ENCODE measurements around the gene OBI1.

Gene OBI1

GRCh38 chr13:78596736-78597601 lies 62.0 kb downstream of the OBI1 start:
- Mint-ChIP-seq H3K9me3 (peaks cover 0 to 2% of the 10 kb centered on the region in 2 donors), H3K36me3 (ENCODE audit: insufficient read depth) (peaks cover 36% of the 10 kb centered on the region), H3K4me1 (ENCODE audit: low read depth in 2 of 2) (peaks cover 3 to 9% of the 10 kb centered on the region in 2 donors), H3K27ac (peak overlapping the region in 1 of 2 donors; percentile 26), H3K4me3 (peak overlapping the region in 1 of 2 donors; percentile 27), H3K27me3 (peaks cover 81 to 91% of the 10 kb centered on the region in 2 donors)
- DNase-seq (no peak), ATAC-seq (replicated peaks) (no peak)

- Mint-ChIP-seq H3K4me1 (ENCODE audit: low read depth in 2 of 2) (peaks cover 2 to 7% of the 10 kb centered on the region in 2 donors), H3K36me3 (ENCODE audit: insufficient read depth) (peaks cover 36% of the 10 kb centered on the region), H3K4me3 (peak overlapping the region in 1 of 2 donors; percentile 27), H3K9me3 (peaks cover 0 to 2% of the 10 kb centered on the region in 2 donors), H3K27me3 (peaks cover 84 to 91% of the 10 kb centered on the region in 2 donors), H3K27ac (no peak overlapping the region)
- DNase-seq (no peak), ATAC-seq (replicated peaks) (no peak)
Observed at GRCh38 chr13:78596399-78596735, 62.6 kb downstream of the OBI1 start.

- DNase-seq (no peak), ATAC-seq (replicated peaks) (no peak)
- peaks cover 36% of the 10 kb centered on the region for H3K36me3 Mint-ChIP-seq (ENCODE audit: insufficient read depth)
- peaks cover 0 to 6% of the 10 kb centered on the region in 2 donors for H3K4me1 Mint-ChIP-seq (ENCODE audit: low read depth in 2 of 2)
- peak overlapping the region in 1 of 2 donors; percentile 19 for H3K4me3 Mint-ChIP-seq
- peaks cover 83 to 85% of the 10 kb centered on the region in 2 donors for H3K27me3 Mint-ChIP-seq
- peaks cover 0 to 1% of the 10 kb centered on the region in 2 donors for H3K9me3 Mint-ChIP-seq
- peak overlapping the region in 1 of 2 donors; percentile 60 for H3K27ac Mint-ChIP-seq
Observed at GRCh38 chr13:78595495-78596398, 63.2 kb downstream of the OBI1 start.

GRCh38 chr13:78594456-78594975 lies 64.4 kb downstream of the OBI1 start:
- Mint-ChIP-seq H3K36me3 (ENCODE audit: insufficient read depth) (peaks cover 36% of the 10 kb centered on the region), H3K9me3 (no peaks in the 10 kb centered on the region), H3K4me3 (no peak overlapping the region), H3K4me1 (ENCODE audit: low read depth in 2 of 2) (peaks cover 0 to 4% of the 10 kb centered on the region in 2 donors), H3K27me3 (peaks cover 82 to 84% of the 10 kb centered on the region in 2 donors), H3K27ac (no peak overlapping the region)
- no peak for ATAC-seq (replicated peaks)
- DNase-seq: no peak

- ATAC-seq (replicated peaks): no peak
- peaks cover 36% of the 10 kb centered on the region for H3K36me3 Mint-ChIP-seq (ENCODE audit: insufficient read depth)
- H3K4me3 Mint-ChIP-seq: no peak overlapping the region
- H3K4me1 Mint-ChIP-seq (ENCODE audit: low read depth in 2 of 2): peaks cover 0 to 4% of the 10 kb centered on the region in 2 donors
- H3K9me3 Mint-ChIP-seq: no peaks in the 10 kb centered on the region
- DNase-seq: no peak
- peak overlapping the region in 1 of 2 donors; percentile 60 for H3K27ac Mint-ChIP-seq
- H3K27me3 Mint-ChIP-seq: peaks cover 82 to 84% of the 10 kb centered on the region in 2 donors
Observed at GRCh38 chr13:78593652-78594455, 65.1 kb downstream of the OBI1 start.

- Mint-ChIP-seq H3K4me3 (no peak overlapping the region), H3K27ac (no peak overlapping the region), H3K4me1 (ENCODE audit: low read depth in 2 of 2) (peaks cover 0 to 4% of the 10 kb centered on the region in 2 donors), H3K27me3 (peaks cover 84 to 88% of the 10 kb centered on the region in 2 donors), H3K9me3 (no peaks in the 10 kb centered on the region), H3K36me3 (ENCODE audit: insufficient read depth) (peaks cover 36% of the 10 kb centered on the region)
- DNase-seq (no peak), ATAC-seq (replicated peaks) (no peak)
Observed at GRCh38 chr13:78593129-78593528, 65.8 kb downstream of the OBI1 start.

- H3K27ac Mint-ChIP-seq: no peak overlapping the region
- ATAC-seq (replicated peaks) (no peak), DNase-seq (no peak)
- H3K4me3 Mint-ChIP-seq: no peak overlapping the region
- peaks cover 36% of the 10 kb centered on the region for H3K36me3 Mint-ChIP-seq (ENCODE audit: insufficient read depth)
- H3K4me1 Mint-ChIP-seq (ENCODE audit: low read depth in 2 of 2): peaks cover under 1 to 4% of the 10 kb centered on the region in 2 donors
- H3K27me3 Mint-ChIP-seq: peaks cover 87 to 90% of the 10 kb centered on the region in 2 donors
- peaks cover 2% of the 10 kb centered on the region in 2 donors for H3K9me3 Mint-ChIP-seq
Observed at GRCh38 chr13:78592584-78592983, 66.4 kb downstream of the OBI1 start.

GRCh38 chr13:78589206-78589605 lies 69.7 kb downstream of the OBI1 start:
- peaks cover 82 to 92% of the 10 kb centered on the region in 2 donors for H3K27me3 Mint-ChIP-seq
- peaks cover 3 to 4% of the 10 kb centered on the region in 2 donors for H3K4me1 Mint-ChIP-seq (ENCODE audit: low read depth in 2 of 2)
- ATAC-seq (replicated peaks) (no peak), DNase-seq (no peak)
- peaks cover 12% of the 10 kb centered on the region for H3K36me3 Mint-ChIP-seq (ENCODE audit: insufficient read depth)
- H3K27ac Mint-ChIP-seq: no peak overlapping the region
- no peak overlapping the region for H3K4me3 Mint-ChIP-seq
- peaks cover 5% of the 10 kb centered on the region in 2 donors for H3K9me3 Mint-ChIP-seq

GRCh38 chr13:78587395-78587794 lies 71.6 kb downstream of the OBI1 start:
- DNase-seq (no peak), ATAC-seq (replicated peaks) (no peak)
- H3K9me3 Mint-ChIP-seq: peaks cover 5% of the 10 kb centered on the region in 2 donors
- no peak overlapping the region for H3K27ac Mint-ChIP-seq
- peaks cover 64 to 82% of the 10 kb centered on the region in 2 donors for H3K27me3 Mint-ChIP-seq
- H3K36me3 Mint-ChIP-seq (ENCODE audit: insufficient read depth): peaks cover 5% of the 10 kb centered on the region
- no peak overlapping the region for H3K4me3 Mint-ChIP-seq
- peaks cover 3 to 4% of the 10 kb centered on the region in 2 donors for H3K4me1 Mint-ChIP-seq (ENCODE audit: low read depth in 2 of 2)

- peaks cover 58 to 78% of the 10 kb centered on the region in 2 donors for H3K27me3 Mint-ChIP-seq
- peaks cover 3 to 4% of the 10 kb centered on the region in 2 donors for H3K4me1 Mint-ChIP-seq (ENCODE audit: low read depth in 2 of 2)
- no peak for DNase-seq
- ATAC-seq (replicated peaks): no peak
- peak overlapping the region in 1 of 2 donors; percentile 3 for H3K4me3 Mint-ChIP-seq
- H3K9me3 Mint-ChIP-seq: peaks cover 5% of the 10 kb centered on the region in 2 donors
- H3K36me3 Mint-ChIP-seq (ENCODE audit: insufficient read depth): peaks cover 5% of the 10 kb centered on the region
- H3K27ac Mint-ChIP-seq: no peak overlapping the region
Observed at GRCh38 chr13:78586706-78587105, 72.2 kb downstream of the OBI1 start.

- no peak for DNase-seq
- H3K36me3 Mint-ChIP-seq (ENCODE audit: insufficient read depth): peaks cover 3% of the 10 kb centered on the region
- peaks cover 33 to 45% of the 10 kb centered on the region in 2 donors for H3K27me3 Mint-ChIP-seq
- no peak for ATAC-seq (replicated peaks)
- no peaks in the 10 kb centered on the region for H3K4me1 Mint-ChIP-seq (ENCODE audit: low read depth in 2 of 2)
- H3K9me3 Mint-ChIP-seq: peaks cover 0 to 1% of the 10 kb centered on the region in 2 donors
- H3K27ac Mint-ChIP-seq: no peak overlapping the region
- no peak overlapping the region for H3K4me3 Mint-ChIP-seq
Observed at GRCh38 chr13:78576261-78576660, 82.7 kb downstream of the OBI1 start.

- no peak for DNase-seq
- H3K36me3 Mint-ChIP-seq (ENCODE audit: insufficient read depth): no peaks in the 10 kb centered on the region
- H3K27ac Mint-ChIP-seq: no peak overlapping the region
- H3K4me3 Mint-ChIP-seq: no peak overlapping the region
- no peak for ATAC-seq (replicated peaks)
- H3K4me1 Mint-ChIP-seq (ENCODE audit: low read depth in 2 of 2): no peaks in the 10 kb centered on the region
- peaks cover 0 to 1% of the 10 kb centered on the region in 2 donors for H3K9me3 Mint-ChIP-seq
- peaks cover 10 to 25% of the 10 kb centered on the region in 2 donors for H3K27me3 Mint-ChIP-seq
Observed at GRCh38 chr13:78572459-78572858, 86.5 kb downstream of the OBI1 start.
